K562 (cell line): ENCODE results near the gene ARHGEF10L. TPM values are rescaled to one million over a fixed set of nuclear protein-coding genes. Genes with fewer than 3 reads are reported as not detected.

ENCODE experiments used
- ATAC-seq: fragments of 200-7000 bp; cut with Tn5 transposase; 3 replicates; pipeline ENCODE4 v1.9.1; 2020; ENCODE audit warnings: moderate library complexity
- BruUV-seq: library from RNA; stranded (reverse); fragments of 400-500 nt; replicated peaks from 2 replicates; lab custom pipeline; 2021; lab: Mats Ljungman, UMichigan
- CTCF ChIA-PET: fragments of 300-600 bp; formaldehyde crosslinking; extraction: SDS; loops from one replicate; lab custom pipeline; 2021; ENCODE audit warnings: low intra/inter-chr PET ratio; lab: Yijun Ruan, JAX
- POLR2A ChIA-PET: fragments of 300-600, 350-650 bp; sonication (Branson Sonifier 250); formaldehyde crosslinking; extraction: SDS; loops from one replicate; lab custom pipeline; 2021; ENCODE audit warnings: antibody characterized with exemption, inconsistent platforms; lab: Yijun Ruan, JAX
- DNase-seq, 4 experiments: peaks; one replicate each; pipeline versions ENCODE4 v3.0.0 to v3.0.0-alpha.2; 2011 to 2018; ENCODE audit warnings: low spot score in 3 of 4, mixed read lengths in 3 of 4; ENCODE audit errors: extremely low read depth in 1 of 4
- FAIRE-seq: peaks from 2 replicates; lab custom pipeline; 2011; peaks lifted over from hg19 to GRCh38; lab: Jason Lieb, UNC
- H2AFZ ChIP-seq: 2 replicates; pipeline ENCODE4 v1.6.0; 2011; ENCODE audit warnings: low read depth, low read length, control low read depth, inconsistent platforms
- H3K27ac ChIP-seq: fragments of 200-600 bp; 3 replicates; pipeline ENCODE4 v1.8.0; 2011; ENCODE audit warnings: low read depth, mild to moderate bottlenecking, control low read depth, inconsistent platforms, low read length, moderate library complexity, mixed read lengths; ENCODE audit errors: extremely low read depth
- H3K27me3 ChIP-seq, 2 experiments: fragments of 300-600 bp in 1 of 2; 2 replicates in 1 of 2; 3 replicates in 1 of 2; pipeline versions ENCODE4 v1.6.0 to v1.8.0; 2011; ENCODE audit warnings: inconsistent platforms in 2 of 2, low read length in 2 of 2, mild to moderate bottlenecking in 1 of 2, mixed read lengths in 1 of 2, moderate library complexity in 1 of 2; ENCODE audit not compliant: control insufficient read depth in 2 of 2, insufficient read depth in 2 of 2
- H3K36me3 ChIP-seq: fragments of 300-600 bp; 3 replicates; pipeline ENCODE4 v1.8.0; 2011; ENCODE audit warnings: mild to moderate bottlenecking, low read length, inconsistent platforms; ENCODE audit not compliant: control insufficient read depth, insufficient read depth
- H3K4me1 ChIP-seq, 2 experiments: fragments of 200-600 bp in 1 of 2; replicated peaks in 1 of 2; 2 replicates in 1 of 2; 3 replicates in 1 of 2; pipeline versions ENCODE4 v1.5.1 to v1.8.0; 2011; ENCODE audit warnings: inconsistent platforms in 2 of 2, low read length in 2 of 2, mild to moderate bottlenecking in 1 of 2, mixed read lengths in 1 of 2, moderate library complexity in 1 of 2; ENCODE audit not compliant: control insufficient read depth in 2 of 2, insufficient read depth in 2 of 2
- H3K4me2 ChIP-seq: 2 replicates; pipeline ENCODE4 v1.6.1; 2011; ENCODE audit warnings: low read length, control low read depth, inconsistent platforms, mixed read lengths; ENCODE audit not compliant: insufficient read depth
- H3K4me3 ChIP-seq: fragments of 200-600 bp; sonication (generic), shearing (Covaris generic); 2 replicates; pipeline ENCODE4 v1.5.1; 2016; ENCODE audit warnings: control low read depth, inconsistent platforms
- H3K79me2 ChIP-seq: fragments of 200-600 bp; 3 replicates; pipeline ENCODE4 v1.8.0; 2011; ENCODE audit warnings: low read length, inconsistent platforms; ENCODE audit not compliant: control insufficient read depth, insufficient read depth
- H3K9ac ChIP-seq, 2 experiments: 2 replicates each; pipeline versions ENCODE4 v1.6.0 to v1.6.1; 2011; ENCODE audit warnings: low read depth in 2 of 2, low read length in 2 of 2, control low read depth in 1 of 2, inconsistent platforms in 1 of 2, mild to moderate bottlenecking in 1 of 2, mixed read lengths in 1 of 2; ENCODE audit not compliant: insufficient read depth in 1 of 2
- H3K9me1 ChIP-seq: one replicate; pipeline ENCODE4 v1.6.0; 2011; ENCODE audit warnings: inconsistent platforms, mild to moderate bottlenecking, low read length, moderate library complexity; ENCODE audit not compliant: control insufficient read depth, insufficient read depth
- H3K9me3 ChIP-seq: replicated peaks from 2 replicates; pipeline ENCODE4 v1.5.1; 2011; ENCODE audit warnings: low read depth, low read length, inconsistent platforms; ENCODE audit not compliant: control insufficient read depth, insufficient read depth
- H4K20me1 ChIP-seq: replicated peaks from 2 replicates; pipeline ENCODE4 v1.6.1; 2011; ENCODE audit warnings: low read length, inconsistent platforms, mixed read lengths; ENCODE audit not compliant: control insufficient read depth, insufficient read depth
- ERF ChIP-seq: fragments of 450-650 bp; formaldehyde crosslinking; IDR thresholded peaks from 2 replicates; pipeline ENCODE4 v1.4.0; 2020; ENCODE audit warnings: mild to moderate bottlenecking, mixed read lengths
- HMG20B ChIP-seq: fragments of 250-450 bp; sonication (Bioruptor Pico); IDR thresholded peaks from 2 replicates; pipeline ENCODE4 v1.5.0; 2021; ENCODE audit warnings: mild to moderate bottlenecking
- KLF13 ChIP-seq: fragments of 450-650 bp; IDR thresholded peaks from 2 replicates; pipeline ENCODE4 v1.6.1; 2016; ENCODE audit warnings: missing genetic modification characterization, low read depth, mild to moderate bottlenecking, missing compliant biosample characterization, moderate library complexity, borderline replicate concordance
- POLR2H ChIP-seq: IDR thresholded peaks from 2 replicates; pipeline ENCODE4 v1.6.1; 2016; ENCODE audit warnings: missing genetic modification characterization, low read depth, mild to moderate bottlenecking, control low read depth, missing compliant biosample characterization, moderate library complexity
- SOX6 ChIP-seq: fragments of 450-650 bp; IDR thresholded peaks from 2 replicates; pipeline ENCODE4 v1.6.1; 2014; ENCODE audit warnings: mild to moderate bottlenecking
- TEAD2 ChIP-seq: fragments of 450-650 bp; IDR thresholded peaks from 2 replicates; pipeline ENCODE4 v1.6.1; 2016; ENCODE audit warnings: missing genetic modification characterization, control low read depth, missing compliant biosample characterization
- ZNF766 ChIP-seq: fragments of 200-800 bp; sonication (Bioruptor generic); conservative IDR thresholded peaks from 2 replicates; pipeline ENCODE4 v1.6.1; 2016; ENCODE audit warnings: missing genetic modification characterization, missing compliant biosample characterization
- WGBS: fragments of 100-300 bp; shearing (Covaris generic); methylation state at CpG from one replicate; pipeline ENCODE4 v1.1.6; 2016; ENCODE audit warnings: low coverage, mixed read lengths; ENCODE audit not compliant: insufficient coverage; ENCODE audit errors: missing lambda C conversion rate; 5-methylcytosine and 5-hydroxymethylcytosine counted together
- in situ Hi-C: fragments of 300-500 bp; cut with MboI; formaldehyde crosslinking; loops from 4 replicates; pipeline ENCODE4 v1.15.0; 2018; ENCODE audit warnings: inconsistent platforms, mixed read lengths
- intact Hi-C: fragments of 100-400 bp; cut with micrococcal nuclease; formaldehyde crosslinking; loops from 2 replicates; pipeline ENCODE4 v1.14.2; 2022
- polyA plus RNA-seq, 8 experiments: library from polyadenylated mRNA; depleted of rRNA in 4 of 8; stranded (reverse) in 5 of 8; unstranded in 3 of 8; fragments of >200 nt; fragmentation: Nextera tagmentation in 2 of 8; fragmentation: Illumina TruSeq in 1 of 8; extraction: Ambion mirVana in 2 of 8; extraction: Trizol in 1 of 8; gene quantifications; 2 replicates each; pipeline versions ENCODE4 v1.2.1 to v1.2.3, GENCODE V29; 2011 to 2014; ENCODE audit warnings: inconsistent platforms in 1 of 8, missing spikeins in 1 of 8
- total RNA-seq, 7 experiments: library from RNA; depleted of rRNA in 6 of 7; stranded (reverse); fragments of >200 nt in 6 of 7; fragmentation: Illumina TruSeq in 2 of 7; extraction: Trizol in 2 of 7; gene quantifications; 2 replicates each; pipeline versions ENCODE4 v1.2.1 to v1.2.3, GENCODE V29; 2011 to 2021; ENCODE audit warnings: low replicate concordance in 1 of 7
- TF ChIP-seq, protein P1 (sequence below): fragments of 450-650 bp; IDR thresholded peaks from 2 replicates; pipeline ENCODE4 v1.6.1; 2016
- TF ChIP-seq, protein P2 (sequence below), 2 experiments: fragments of 450-650 bp; IDR thresholded peaks; 2 replicates each; pipeline ENCODE4 v1.6.1; 2018; ENCODE audit warnings: mild to moderate bottlenecking in 2 of 2, low read depth in 1 of 2; ENCODE audit not compliant: partially characterized antibody in 2 of 2

ARHGEF10L gene
- total and polyA plus RNA-seq, 9 of the 15 experiments (the other 6 are each of a cell fraction or from before 2014, with no cell fraction given), result 0.09 to 0.13 TPM; not detected in 7

- no peak for DNase-seq
- H3K27me3 ChIP-seq, result peaks cover 19 to 57% of the 10 kb centered on the region in 2 experiments; a peak in 4 of 5 replicates
- no peak overlapping the region for H3K9ac ChIP-seq
- no peaks in the 10 kb centered on the region for H3K36me3 ChIP-seq
- POLR2A ChIA-PET, result interaction anchor here (0.6 to 0.7 kb wide), 2 partner anchors 14 to 261 kb away, joined by 3 read pairs; no protein-coding TSS in a partner anchor
- H2AFZ ChIP-seq, result no peak overlapping the region
- in situ Hi-C loops (no loop called here), intact Hi-C loops (no loop called here)
- H3K9me3 ChIP-seq, result no peaks in the 10 kb centered on the region
- CTCF ChIA-PET, result interaction anchor here (0.6 kb wide), 1 partner anchor 1349 kb away, joined by 3 read pairs; no protein-coding TSS in a partner anchor
- H3K27ac ChIP-seq, result no peak overlapping the region
- no peak for TF ChIP-seq ERF (CRISPR knock-in tag)
- TF ChIP-seq TEAD2, result no peak
- TF ChIP-seq, protein P1, sequence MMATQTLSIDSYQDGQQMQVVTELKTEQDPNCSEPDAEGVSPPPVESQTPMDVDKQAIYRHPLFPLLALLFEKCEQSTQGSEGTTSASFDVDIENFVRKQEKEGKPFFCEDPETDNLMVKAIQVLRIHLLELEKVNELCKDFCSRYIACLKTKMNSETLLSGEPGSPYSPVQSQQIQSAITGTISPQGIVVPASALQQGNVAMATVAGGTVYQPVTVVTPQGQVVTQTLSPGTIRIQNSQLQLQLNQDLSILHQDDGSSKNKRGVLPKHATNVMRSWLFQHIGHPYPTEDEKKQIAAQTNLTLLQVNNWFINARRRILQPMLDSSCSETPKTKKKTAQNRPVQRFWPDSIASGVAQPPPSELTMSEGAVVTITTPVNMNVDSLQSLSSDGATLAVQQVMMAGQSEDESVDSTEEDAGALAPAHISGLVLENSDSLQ, result no peak
- TF ChIP-seq KLF13 (tag), result no peak
- TF ChIP-seq ZNF766 (CRISPR knock-in tag), result no peak
- TF ChIP-seq HMG20B, result no peak
- no peak for TF ChIP-seq POLR2H (tag)
- TF ChIP-seq, protein P2, sequence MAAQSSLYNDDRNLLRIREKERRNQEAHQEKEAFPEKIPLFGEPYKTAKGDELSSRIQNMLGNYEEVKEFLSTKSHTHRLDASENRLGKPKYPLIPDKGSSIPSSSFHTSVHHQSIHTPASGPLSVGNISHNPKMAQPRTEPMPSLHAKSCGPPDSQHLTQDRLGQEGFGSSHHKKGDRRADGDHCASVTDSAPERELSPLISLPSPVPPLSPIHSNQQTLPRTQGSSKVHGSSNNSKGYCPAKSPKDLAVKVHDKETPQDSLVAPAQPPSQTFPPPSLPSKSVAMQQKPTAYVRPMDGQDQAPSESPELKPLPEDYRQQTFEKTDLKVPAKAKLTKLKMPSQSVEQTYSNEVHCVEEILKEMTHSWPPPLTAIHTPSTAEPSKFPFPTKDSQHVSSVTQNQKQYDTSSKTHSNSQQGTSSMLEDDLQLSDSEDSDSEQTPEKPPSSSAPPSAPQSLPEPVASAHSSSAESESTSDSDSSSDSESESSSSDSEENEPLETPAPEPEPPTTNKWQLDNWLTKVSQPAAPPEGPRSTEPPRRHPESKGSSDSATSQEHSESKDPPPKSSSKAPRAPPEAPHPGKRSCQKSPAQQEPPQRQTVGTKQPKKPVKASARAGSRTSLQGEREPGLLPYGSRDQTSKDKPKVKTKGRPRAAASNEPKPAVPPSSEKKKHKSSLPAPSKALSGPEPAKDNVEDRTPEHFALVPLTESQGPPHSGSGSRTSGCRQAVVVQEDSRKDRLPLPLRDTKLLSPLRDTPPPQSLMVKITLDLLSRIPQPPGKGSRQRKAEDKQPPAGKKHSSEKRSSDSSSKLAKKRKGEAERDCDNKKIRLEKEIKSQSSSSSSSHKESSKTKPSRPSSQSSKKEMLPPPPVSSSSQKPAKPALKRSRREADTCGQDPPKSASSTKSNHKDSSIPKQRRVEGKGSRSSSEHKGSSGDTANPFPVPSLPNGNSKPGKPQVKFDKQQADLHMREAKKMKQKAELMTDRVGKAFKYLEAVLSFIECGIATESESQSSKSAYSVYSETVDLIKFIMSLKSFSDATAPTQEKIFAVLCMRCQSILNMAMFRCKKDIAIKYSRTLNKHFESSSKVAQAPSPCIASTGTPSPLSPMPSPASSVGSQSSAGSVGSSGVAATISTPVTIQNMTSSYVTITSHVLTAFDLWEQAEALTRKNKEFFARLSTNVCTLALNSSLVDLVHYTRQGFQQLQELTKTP (IDR thresholded peaks at IDR 0.05; ENCODE audit: low read depth in 1 of 2, partially characterized antibody in 2 of 2), result no peak
- no peak for TF ChIP-seq SOX6
- TF ChIP-seq, all 486 proteins: peak for 0
- no peaks in the 10 kb centered on the region for H3K4me1 ChIP-seq
- no peaks in the 10 kb centered on the region for H3K79me2 ChIP-seq
- no TSS peak for BruUV-seq
- H3K4me2 ChIP-seq, result no peak overlapping the region
- ATAC-seq (no peak), FAIRE-seq (no peak)
- H3K9me1 ChIP-seq, result no peaks in the 10 kb centered on the region
- no peak overlapping the region for H3K4me3 ChIP-seq
- WGBS, result under 1% methylated on average over 14 of the region's 14 CpGs
- H4K20me1 ChIP-seq, result peaks cover 13% of the 10 kb centered on the region
Observed at GRCh38 chr1:17527036-17527914, 12.2 kb upstream of the ARHGEF10L start.
